ENCODE measurements around the gene KDM2A. TPM values are rescaled to one million over a fixed set of nuclear protein-coding genes. Genes with fewer than 3 reads are reported as not detected.
A peak's percentile ranks its signal among the peaks of the same experiment; 100 is the strongest.
"Not testable (repeated sequence)": the region's sequence is repeated elsewhere in the genome, so short reads cannot be mapped to it uniquely, and the experiment has no call there.

The KDM2A gene
- total RNA-seq, 1 donor, result 51.4 TPM

GRCh38 chr11:67233584-67234190 lies 114.6 kb downstream of the KDM2A start:
- DNase-seq (ENCODE audit: low read depth), result no peak
- no peak for TF ChIP-seq CTCF (IDR thresholded peaks at IDR 0.05; ENCODE audit: insufficient read depth, low read length)
- H3K4me3 ChIP-seq (ENCODE audit: low read depth, low read length), result no peak overlapping the region

GRCh38 chr11:67234571-67234970 lies 115.5 kb downstream of the KDM2A start:
- DNase-seq (ENCODE audit: low read depth); H3K4me3 ChIP-seq (ENCODE audit: low read depth, low read length): not testable (repeated sequence)

GRCh38 chr11:67237574-67237973 lies 118.5 kb downstream of the KDM2A start:
- TF ChIP-seq CTCF (IDR thresholded peaks at IDR 0.05; ENCODE audit: insufficient read depth, low read length), result no peak
- no peak for DNase-seq (ENCODE audit: low read depth)
- no peak overlapping the region for H3K4me3 ChIP-seq (ENCODE audit: low read depth, low read length)

- peak overlapping the region; percentile 56 for H3K4me3 ChIP-seq (ENCODE audit: low read depth, low read length)
- DNase-seq (ENCODE audit: low read depth), result no peak
Observed at GRCh38 chr11:67238894-67239782, 120.1 kb downstream of the KDM2A start.

GRCh38 chr11:67239783-67240575 lies 120.9 kb downstream of the KDM2A start:
- peak; percentile 28 for TF ChIP-seq CTCF (IDR thresholded peaks at IDR 0.05; ENCODE audit: insufficient read depth, low read length)

More at GRCh38 chr11:67238894-67239782, 120.1 kb downstream of the KDM2A start:
- TF ChIP-seq CTCF (IDR thresholded peaks at IDR 0.05; ENCODE audit: insufficient read depth, low read length), result no peak

GRCh38 chr11:67240576-67241389 lies 121.7 kb downstream of the KDM2A start:
- DNase-seq (ENCODE audit: low read depth), result peak; percentile 76
- TF ChIP-seq CTCF (IDR thresholded peaks at IDR 0.05; ENCODE audit: insufficient read depth, low read length), result no peak
- peak overlapping the region; percentile 92 for H3K4me3 ChIP-seq (ENCODE audit: low read depth, low read length)

More at GRCh38 chr11:67239783-67240575, 120.9 kb downstream of the KDM2A start:
- peak; percentile 98 for DNase-seq (ENCODE audit: low read depth)
- peak overlapping the region; percentile 92 for H3K4me3 ChIP-seq (ENCODE audit: low read depth, low read length)
